ENCODE measurements around the gene EDEM2.
"Not testable (repeated sequence)": the region's sequence is repeated elsewhere in the genome, so short reads cannot be mapped to it uniquely, and the experiment has no call there.

Gene EDEM2

GRCh38 chr20:35167787-35168186 is 20.7 kb upstream of the EDEM2 start:
- DNase-seq, result no peak

GRCh38 chr20:35166242-35166830 is 19.2 kb upstream of the EDEM2 start:
- no peak for DNase-seq

GRCh38 chr20:35165221-35166185 is 18.4 kb upstream of the EDEM2 start:
- no peak for DNase-seq

DNA sequence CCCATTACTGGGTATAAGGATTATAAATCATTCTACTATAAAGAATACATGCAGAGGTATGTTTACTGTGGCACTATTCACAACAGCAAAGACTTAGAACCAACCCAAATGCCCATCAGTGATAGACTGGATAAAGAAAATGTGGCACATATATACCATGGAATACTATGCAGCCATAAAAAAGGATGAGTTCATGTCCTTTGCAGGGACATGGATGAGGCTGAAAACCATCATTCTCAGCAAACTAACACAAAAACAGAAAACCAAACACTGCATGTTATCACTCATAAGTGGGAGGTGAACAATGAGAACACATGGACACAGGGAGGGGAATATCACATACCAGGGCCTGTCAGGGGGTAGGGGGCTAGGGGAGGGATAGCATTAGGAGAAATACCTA is 17.4 kb upstream of the EDEM2 start:
- not testable (repeated sequence) for DNase-seq

DNA sequence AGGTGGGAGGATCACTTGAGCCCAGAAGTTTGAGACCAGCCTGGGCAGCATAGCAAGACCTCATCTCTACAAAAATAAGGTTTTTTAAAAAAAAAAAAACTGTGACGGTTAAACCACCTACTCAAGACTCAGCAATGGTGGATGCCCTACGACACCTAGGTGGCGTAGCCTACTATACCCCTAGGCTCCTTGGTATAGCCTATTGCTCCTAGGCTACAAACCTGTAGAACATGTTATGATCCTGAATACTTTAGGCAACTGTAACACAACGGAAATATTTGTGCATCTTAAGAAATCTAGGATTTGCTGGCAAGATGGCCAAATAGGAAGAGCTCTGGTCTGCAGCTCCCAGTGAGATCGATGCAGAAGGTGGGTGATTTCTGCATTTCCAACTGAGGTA is 13.2 kb upstream of the EDEM2 start:
- DNase-seq, result not testable (repeated sequence)

GRCh38 chr20:35156978-35157377 is 9.8 kb upstream of the EDEM2 start:
- DNase-seq, result no peak

- DNase-seq, result no peak
Observed at GRCh38 chr20:35155936-35156335, 8.8 kb upstream of the EDEM2 start.

- DNase-seq, result no peak
Observed at GRCh38 chr20:35151736-35152135, 4.6 kb upstream of the EDEM2 start.

DNA sequence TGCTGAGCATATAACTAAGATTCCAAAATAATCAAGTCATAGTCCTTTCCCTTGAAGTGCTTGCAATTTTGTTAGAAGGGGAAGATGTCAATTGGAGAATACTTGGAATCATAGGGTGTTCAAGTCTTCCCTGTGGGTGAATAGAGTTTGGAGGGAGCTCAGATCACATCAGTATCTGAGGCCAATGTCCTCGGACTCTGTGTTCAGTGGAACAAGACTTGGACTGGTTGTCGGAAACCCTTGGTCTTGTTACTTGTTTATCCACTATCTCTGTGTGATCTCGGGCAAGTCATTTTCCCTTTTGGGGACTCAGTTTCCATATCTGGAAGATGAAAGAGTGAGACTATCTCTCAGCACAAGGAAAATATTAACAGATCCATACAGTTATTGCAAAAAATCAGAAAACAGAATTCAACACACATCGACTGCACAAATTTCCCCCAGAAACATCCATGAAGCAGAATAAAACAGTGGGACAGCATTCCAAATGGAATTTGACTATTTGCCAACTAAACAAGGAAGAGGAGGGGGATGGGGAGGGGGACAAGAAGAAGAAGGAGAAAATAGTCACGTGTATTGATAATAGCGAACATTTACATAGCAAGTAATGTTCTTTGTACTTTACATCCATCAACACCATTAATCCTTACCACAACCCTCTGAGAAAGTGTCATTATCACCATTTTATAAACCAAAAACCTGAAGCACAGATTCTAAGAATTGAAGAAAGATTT is 3.9 kb upstream of the EDEM2 start:
- DNase-seq, result no peak

DNA sequence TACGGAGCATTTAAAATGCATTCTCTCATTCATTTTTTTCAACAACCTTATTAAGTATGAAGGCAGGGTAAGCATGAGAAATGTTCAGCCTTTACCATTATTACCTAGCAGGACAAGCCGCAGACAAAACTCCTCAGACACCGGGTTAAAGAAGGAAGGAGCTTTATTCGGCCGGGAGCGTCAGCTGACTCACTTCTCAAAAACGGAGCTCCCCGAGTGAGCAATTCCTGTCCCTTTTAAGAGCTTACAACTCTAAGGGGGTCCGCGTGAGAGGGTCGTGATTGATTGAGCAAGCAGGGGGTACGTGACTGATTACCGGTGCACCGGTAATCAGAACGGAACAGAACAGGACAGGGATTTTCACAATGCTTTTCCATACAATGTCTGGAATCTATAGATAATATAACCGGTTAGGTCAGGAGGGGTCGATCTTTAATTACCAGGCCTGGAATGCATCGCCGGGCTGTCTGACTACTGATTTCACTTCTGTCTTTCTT is 487 bp upstream of the EDEM2 start:
- peak; percentile 28 for DNase-seq

DNA sequence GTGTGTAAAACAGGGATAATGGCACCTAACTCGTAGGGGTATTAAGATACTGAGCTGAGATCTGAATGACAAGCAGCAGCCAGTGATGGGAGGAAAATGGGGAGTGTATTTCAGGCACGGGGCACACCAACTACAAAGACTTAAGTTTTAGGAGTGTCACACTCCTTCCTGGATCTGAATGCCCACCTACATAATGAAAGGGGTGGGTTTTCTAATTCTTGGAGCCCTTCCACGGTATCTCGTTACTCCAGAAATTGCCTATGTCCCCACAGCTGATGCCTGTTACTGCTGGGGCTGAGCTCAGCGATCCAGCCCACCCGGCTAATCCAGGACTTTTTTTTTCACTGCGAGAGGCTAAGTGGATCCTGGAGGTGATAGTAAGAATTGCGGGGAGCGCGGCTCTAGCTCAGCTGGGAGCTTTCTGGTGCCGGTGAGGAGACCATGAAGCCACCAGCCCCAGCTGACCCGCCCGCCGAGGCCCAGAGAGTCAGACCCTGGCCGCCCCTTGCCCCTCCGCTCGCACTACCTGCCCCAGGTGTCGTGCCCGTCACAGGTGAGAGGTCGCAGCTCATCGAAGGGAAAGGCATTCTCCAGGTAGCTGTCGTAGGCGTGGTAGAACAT is 727 bp downstream of the EDEM2 start:
- DNase-seq, result peak; percentile 14

DNA sequence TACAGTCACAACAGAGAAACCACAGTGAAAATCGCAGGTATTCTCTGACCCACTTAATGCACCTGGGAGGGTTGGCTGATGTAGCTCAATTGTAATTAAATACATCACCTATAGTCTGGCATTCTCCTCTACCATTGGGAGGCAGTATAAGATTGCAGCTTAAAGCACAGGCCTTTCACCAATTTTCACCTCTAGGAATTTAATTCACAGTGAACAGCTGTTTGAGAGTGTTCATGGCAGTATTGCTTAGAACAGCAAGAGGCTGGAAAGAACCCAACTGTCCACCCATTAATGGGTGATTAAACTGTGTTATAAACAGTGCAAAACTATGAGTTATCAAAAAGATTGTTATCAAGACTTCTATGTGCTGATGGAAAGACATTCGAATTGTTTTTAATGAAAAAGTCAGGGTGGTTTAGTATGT is 2.0 kb downstream of the EDEM2 start:
- DNase-seq, result peak; percentile 54

DNA sequence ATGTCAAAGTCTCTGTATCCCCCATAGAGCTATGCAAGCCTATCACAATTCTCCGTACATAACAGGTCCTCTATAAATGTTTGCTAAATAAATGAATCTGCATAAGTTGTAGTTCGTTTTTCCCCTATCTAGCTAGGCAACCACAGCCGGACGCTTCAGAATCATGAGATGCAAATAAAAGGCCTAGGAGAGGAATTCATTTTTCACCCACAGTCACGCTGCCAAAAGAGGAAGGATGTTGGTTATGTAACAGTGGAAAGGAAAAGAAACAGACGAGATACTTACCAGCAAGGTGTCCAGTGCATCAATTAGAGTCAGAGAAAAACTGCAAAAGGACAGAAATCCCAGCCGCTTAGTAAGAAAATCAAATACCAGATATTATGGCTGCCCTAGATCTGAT is 2.4 kb downstream of the EDEM2 start:
- DNase-seq, result no peak

GRCh38 chr20:35135867-35136586 is 11.1 kb downstream of the EDEM2 start:
- no peak for DNase-seq

DNA sequence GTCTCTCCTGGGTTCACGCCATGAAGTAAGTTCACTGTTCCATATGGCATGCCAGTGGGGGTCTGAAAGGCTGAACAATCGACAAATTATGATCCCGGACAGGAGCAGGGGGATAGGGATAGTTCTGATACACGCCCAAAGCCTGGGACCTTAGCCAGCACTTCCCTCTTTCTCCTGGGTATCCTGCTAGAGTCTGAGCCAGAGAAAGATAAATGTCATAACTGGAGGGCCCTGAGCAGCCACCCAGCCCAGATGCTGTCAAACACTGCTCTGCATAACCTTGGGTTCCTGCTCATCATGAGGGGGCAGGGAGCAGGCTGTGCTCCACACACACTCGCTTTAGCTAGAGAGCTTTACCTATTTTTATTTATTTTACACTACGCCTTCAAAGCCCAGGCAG is 12.3 kb downstream of the EDEM2 start:
- no peak for DNase-seq

DNA sequence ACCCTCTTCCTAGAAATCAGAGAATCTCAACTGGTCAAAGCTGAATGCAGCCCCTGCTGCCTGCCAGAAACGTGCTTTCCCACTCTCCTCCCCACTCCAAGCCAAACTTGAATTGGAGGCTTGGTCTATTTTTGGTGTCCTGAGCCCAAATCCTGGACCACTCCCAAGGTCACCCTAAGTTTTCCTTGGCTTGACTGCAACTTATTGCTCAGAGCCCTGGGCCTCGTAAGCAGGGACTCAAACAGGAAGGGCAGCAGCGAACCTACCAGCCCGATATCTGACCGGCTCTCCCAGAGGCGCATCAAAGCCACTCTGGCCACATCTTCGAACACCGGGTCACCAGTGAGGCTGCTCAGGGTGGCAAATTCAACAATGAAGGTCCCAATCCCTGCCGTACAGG is 12.7 kb downstream of the EDEM2 start:
- DNase-seq, result no peak

DNA sequence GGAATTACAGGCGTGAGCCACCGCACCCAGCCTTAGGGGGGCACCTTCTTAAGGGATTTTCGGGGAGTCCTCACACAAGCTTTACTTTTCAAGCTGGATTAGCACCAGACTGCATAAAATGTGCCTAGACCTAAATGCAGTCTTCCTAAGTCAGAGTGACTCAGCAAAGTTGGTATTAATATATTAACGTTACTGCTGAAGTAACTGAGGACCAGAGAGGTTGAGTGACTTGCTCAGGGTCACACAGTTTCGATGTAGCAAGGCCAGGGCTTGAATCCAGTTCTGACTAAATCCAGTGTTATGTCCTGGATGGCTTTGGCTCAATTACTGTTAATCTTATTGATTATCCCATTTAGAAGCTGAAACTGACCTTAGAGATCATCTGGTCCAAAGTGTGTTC is 13.4 kb downstream of the EDEM2 start:
- DNase-seq, result no peak

GRCh38 chr20:35133031-35133430 is 14.1 kb downstream of the EDEM2 start:
- no peak for DNase-seq

GRCh38 chr20:35131934-35132333 is 15.2 kb downstream of the EDEM2 start:
- no peak for DNase-seq

DNA sequence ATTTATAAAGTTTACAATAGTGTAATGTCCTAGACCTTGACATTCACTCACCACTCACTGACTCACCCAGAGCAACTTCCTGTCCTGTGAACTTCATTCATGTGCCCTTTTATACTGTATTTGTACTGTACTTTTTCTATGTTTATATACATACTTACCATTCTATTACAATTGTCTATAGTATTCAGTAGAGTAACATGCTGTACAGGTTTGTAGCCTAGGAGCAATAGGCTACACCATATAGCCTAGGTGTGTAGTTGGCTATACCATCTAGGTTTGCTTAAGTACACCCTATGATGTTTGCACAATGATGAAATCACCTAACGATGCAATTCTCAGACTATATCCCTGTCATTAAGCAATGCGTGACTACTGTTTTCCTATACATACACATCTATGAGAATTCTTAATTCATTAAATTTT is 17.5 kb downstream of the EDEM2 start:
- no peak for DNase-seq

DNA sequence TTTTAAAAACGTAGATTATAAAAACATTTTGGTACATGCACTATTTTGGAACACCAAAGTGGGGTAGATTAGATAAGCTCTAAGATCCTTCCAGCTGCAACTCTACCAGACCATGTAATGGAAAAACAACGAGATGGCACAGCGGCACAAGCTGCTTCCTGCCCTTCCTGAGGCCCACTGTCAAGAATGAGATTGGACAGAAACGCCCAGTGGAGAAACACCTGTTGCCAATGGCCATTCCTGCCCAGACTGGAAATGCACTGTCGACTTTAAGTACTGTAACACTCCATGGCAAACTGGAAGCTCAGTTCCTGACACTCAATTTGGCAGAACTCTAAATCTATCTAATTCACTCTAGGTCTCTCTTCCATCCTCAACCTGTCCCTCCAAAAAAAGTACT is 21.4 kb downstream of the EDEM2 start:
- no peak for DNase-seq

- no peak for DNase-seq
Observed at GRCh38 chr20:35122756-35123405, 24.3 kb downstream of the EDEM2 start.
